ENCODE data around the gene SLC37A1.

SLC37A1 gene

GRCh38 chr21:42521384-42521783 lies 7.7 kb downstream of the SLC37A1 start:
- Histone ChIP-seq H3K9me3 (ENCODE audit: control insufficient read depth, low read length) (no peaks in the 10 kb centered on the region), H2BK120ac (ENCODE audit: low read depth, low read length) (no peak overlapping the region), H2BK12ac (ENCODE audit: low read length in 2 of 2) (no peak overlapping the region), H2BK5ac (ENCODE audit: low read depth, low read length, poor library complexity, severe bottlenecking) (no peak overlapping the region), H3K14ac (ENCODE audit: low read length in 2 of 2) (no peak overlapping the region), H3K27ac (ENCODE audit: low read length, poor library complexity, severe bottlenecking) (no peak overlapping the region), H3K18ac (ENCODE audit: low read depth in 1 of 2, low read length in 2 of 2) (no peak overlapping the region), H3K4me2 (ENCODE audit: low read length, poor library complexity, severe bottlenecking) (no peak overlapping the region), H3K27me3 (ENCODE audit: control insufficient read depth in 1 of 2, insufficient read depth in 1 of 2, low read length in 2 of 2) (peaks cover 0 to 5% of the 10 kb centered on the region in 2 experiments), H3K36me3 (ENCODE audit: control insufficient read depth in 1 of 2, insufficient read depth in 2 of 2, low read depth in 1 of 2, low read length in 2 of 2) (peaks cover 5 to 34% of the 10 kb centered on the region in 2 experiments), H3K4me3 (ENCODE audit: insufficient read depth in 1 of 2, low read depth in 1 of 2, low read length in 2 of 2) (no peak overlapping the region), H3K9ac (ENCODE audit: low read length) (no peak overlapping the region), H2AFZ (ENCODE audit: low read depth, low read length) (no peak overlapping the region), H3K4ac (ENCODE audit: low read depth in 1 of 2, low read length in 2 of 2) (no peak overlapping the region), H3K79me1 (replicated peaks; ENCODE audit: low read length, poor library complexity, severe bottlenecking) (peaks cover 30% of the 10 kb centered on the region), H3K23ac (ENCODE audit: low read length in 2 of 2) (no peak overlapping the region), H2AK5ac (ENCODE audit: low read length, severe bottlenecking) (no peak overlapping the region), H2BK15ac (ENCODE audit: low read depth, poor library complexity, severe bottlenecking) (no peak overlapping the region), H4K8ac (ENCODE audit: low read length) (no peak overlapping the region), H4K91ac (ENCODE audit: low read length) (no peak overlapping the region), H3K4me1 (ENCODE audit: control insufficient read depth, insufficient read depth, low read depth, low read length) (peaks cover 30% of the 10 kb centered on the region)
- WGBS = 95% methylated on average over 1 of the region's 1 CpG
- DNase-seq = no peak

- Histone ChIP-seq H3K27me3 (ENCODE audit: control insufficient read depth in 1 of 2, insufficient read depth in 1 of 2, low read length in 2 of 2) (peaks cover 0 to 5% of the 10 kb centered on the region in 2 experiments), H2BK120ac (ENCODE audit: low read depth, low read length) (no peak overlapping the region), H3K27ac (ENCODE audit: low read length, poor library complexity, severe bottlenecking) (no peak overlapping the region), H2BK15ac (ENCODE audit: low read depth, poor library complexity, severe bottlenecking) (no peak overlapping the region), H3K4me3 (ENCODE audit: insufficient read depth in 1 of 2, low read depth in 1 of 2, low read length in 2 of 2) (no peak overlapping the region), H3K9me3 (ENCODE audit: control insufficient read depth, low read length) (no peaks in the 10 kb centered on the region), H3K14ac (ENCODE audit: low read length in 2 of 2) (peak overlapping the region in 1 of 2 experiments; percentile 69), H4K8ac (ENCODE audit: low read length) (no peak overlapping the region), H2AFZ (ENCODE audit: low read depth, low read length) (no peak overlapping the region), H2AK5ac (ENCODE audit: low read length, severe bottlenecking) (no peak overlapping the region), H3K4me1 (ENCODE audit: control insufficient read depth, insufficient read depth, low read depth, low read length) (peaks cover 30% of the 10 kb centered on the region), H3K18ac (ENCODE audit: low read depth in 1 of 2, low read length in 2 of 2) (no peak overlapping the region), H3K79me1 (replicated peaks; ENCODE audit: low read length, poor library complexity, severe bottlenecking) (peaks cover 31% of the 10 kb centered on the region), H4K91ac (ENCODE audit: low read length) (no peak overlapping the region), H3K9ac (ENCODE audit: low read length) (no peak overlapping the region), H3K23ac (ENCODE audit: low read length in 2 of 2) (no peak overlapping the region), H3K4ac (ENCODE audit: low read depth in 1 of 2, low read length in 2 of 2) (no peak overlapping the region), H2BK12ac (ENCODE audit: low read length in 2 of 2) (peak overlapping the region in 1 of 2 experiments; percentile 40), H3K36me3 (ENCODE audit: control insufficient read depth in 1 of 2, insufficient read depth in 2 of 2, low read depth in 1 of 2, low read length in 2 of 2) (peaks cover 5 to 34% of the 10 kb centered on the region in 2 experiments), H3K4me2 (ENCODE audit: low read length, poor library complexity, severe bottlenecking) (no peak overlapping the region), H2BK5ac (ENCODE audit: low read depth, low read length, poor library complexity, severe bottlenecking) (no peak overlapping the region)
- WGBS = 83% methylated on average over 6 of the region's 6 CpGs
- no peak for DNase-seq
Measured at GRCh38 chr21:42521805-42522204, 8.2 kb downstream of the SLC37A1 start.

GRCh38 chr21:42522271-42522670 lies 8.6 kb downstream of the SLC37A1 start:
- peaks cover 33% of the 10 kb centered on the region for H3K79me1 ChIP-seq (replicated peaks; ENCODE audit: low read length, poor library complexity, severe bottlenecking)
- WGBS = 94% methylated on average over 13 of the region's 14 CpGs
- H4K8ac ChIP-seq (ENCODE audit: low read length) = no peak overlapping the region
- no peaks in the 10 kb centered on the region for H3K9me3 ChIP-seq (ENCODE audit: control insufficient read depth, low read length)
- H3K4me1 ChIP-seq (ENCODE audit: control insufficient read depth, insufficient read depth, low read depth, low read length) = peaks cover 29% of the 10 kb centered on the region
- no peak overlapping the region for H3K27ac ChIP-seq (ENCODE audit: low read length, poor library complexity, severe bottlenecking)
- no peak overlapping the region for H3K4me2 ChIP-seq (ENCODE audit: low read length, poor library complexity, severe bottlenecking)
- H3K9ac ChIP-seq (ENCODE audit: low read length) = no peak overlapping the region
- H3K4ac ChIP-seq (ENCODE audit: low read depth in 1 of 2, low read length in 2 of 2) = no peak overlapping the region
- no peak overlapping the region for H2AFZ ChIP-seq (ENCODE audit: low read depth, low read length)
- no peak overlapping the region for H2BK5ac ChIP-seq (ENCODE audit: low read depth, low read length, poor library complexity, severe bottlenecking)
- no peak for DNase-seq
- H3K14ac ChIP-seq (ENCODE audit: low read length in 2 of 2) = no peak overlapping the region
- H3K23ac ChIP-seq (ENCODE audit: low read length in 2 of 2) = no peak overlapping the region
- no peak overlapping the region for H3K18ac ChIP-seq (ENCODE audit: low read depth in 1 of 2, low read length in 2 of 2)
- no peak overlapping the region for H4K91ac ChIP-seq (ENCODE audit: low read length)
- peaks cover 0 to 5% of the 10 kb centered on the region in 2 experiments for H3K27me3 ChIP-seq (ENCODE audit: control insufficient read depth in 1 of 2, insufficient read depth in 1 of 2, low read length in 2 of 2)
- no peak overlapping the region for H3K4me3 ChIP-seq (ENCODE audit: insufficient read depth in 1 of 2, low read depth in 1 of 2, low read length in 2 of 2)
- H2BK12ac ChIP-seq (ENCODE audit: low read length in 2 of 2) = no peak overlapping the region
- peaks cover 5 to 38% of the 10 kb centered on the region in 2 experiments for H3K36me3 ChIP-seq (ENCODE audit: control insufficient read depth in 1 of 2, insufficient read depth in 2 of 2, low read depth in 1 of 2, low read length in 2 of 2)
- no peak overlapping the region for H2BK120ac ChIP-seq (ENCODE audit: low read depth, low read length)
- no peak overlapping the region for H2AK5ac ChIP-seq (ENCODE audit: low read length, severe bottlenecking)
- H2BK15ac ChIP-seq (ENCODE audit: low read depth, poor library complexity, severe bottlenecking) = no peak overlapping the region

GRCh38 chr21:42522771-42523170 lies 9.1 kb downstream of the SLC37A1 start:
- H2BK5ac ChIP-seq (ENCODE audit: low read depth, low read length, poor library complexity, severe bottlenecking) = no peak overlapping the region
- no peaks in the 10 kb centered on the region for H3K9me3 ChIP-seq (ENCODE audit: control insufficient read depth, low read length)
- no peak overlapping the region for H2BK12ac ChIP-seq (ENCODE audit: low read length in 2 of 2)
- no peak overlapping the region for H4K8ac ChIP-seq (ENCODE audit: low read length)
- H4K91ac ChIP-seq (ENCODE audit: low read length) = no peak overlapping the region
- WGBS = 90% methylated on average over 8 of the region's 8 CpGs
- H2BK15ac ChIP-seq (ENCODE audit: low read depth, poor library complexity, severe bottlenecking) = no peak overlapping the region
- peaks cover 0 to 5% of the 10 kb centered on the region in 2 experiments for H3K27me3 ChIP-seq (ENCODE audit: control insufficient read depth in 1 of 2, insufficient read depth in 1 of 2, low read length in 2 of 2)
- H3K27ac ChIP-seq (ENCODE audit: low read length, poor library complexity, severe bottlenecking) = no peak overlapping the region
- H3K18ac ChIP-seq (ENCODE audit: low read depth in 1 of 2, low read length in 2 of 2) = no peak overlapping the region
- DNase-seq = no peak
- H3K4ac ChIP-seq (ENCODE audit: low read depth in 1 of 2, low read length in 2 of 2) = no peak overlapping the region
- peaks cover 27% of the 10 kb centered on the region for H3K4me1 ChIP-seq (ENCODE audit: control insufficient read depth, insufficient read depth, low read depth, low read length)
- peaks cover 37% of the 10 kb centered on the region for H3K79me1 ChIP-seq (replicated peaks; ENCODE audit: low read length, poor library complexity, severe bottlenecking)
- H3K36me3 ChIP-seq (ENCODE audit: control insufficient read depth in 1 of 2, insufficient read depth in 2 of 2, low read depth in 1 of 2, low read length in 2 of 2) = peaks cover 5 to 43% of the 10 kb centered on the region in 2 experiments
- H3K9ac ChIP-seq (ENCODE audit: low read length) = no peak overlapping the region
- H3K23ac ChIP-seq (ENCODE audit: low read length in 2 of 2) = no peak overlapping the region
- no peak overlapping the region for H2AFZ ChIP-seq (ENCODE audit: low read depth, low read length)
- H3K4me3 ChIP-seq (ENCODE audit: insufficient read depth in 1 of 2, low read depth in 1 of 2, low read length in 2 of 2) = no peak overlapping the region
- peak overlapping the region in 1 of 2 experiments; percentile 48 for H3K14ac ChIP-seq (ENCODE audit: low read length in 2 of 2)
- no peak overlapping the region for H2BK120ac ChIP-seq (ENCODE audit: low read depth, low read length)
- H3K4me2 ChIP-seq (ENCODE audit: low read length, poor library complexity, severe bottlenecking) = no peak overlapping the region
- no peak overlapping the region for H2AK5ac ChIP-seq (ENCODE audit: low read length, severe bottlenecking)
